Activated CD8-positive, alpha-beta T cell treated with anti-CD3 and anti-CD28 coated beads for 36 hours (primary cell): Measurements from ENCODE around the gene IL31RA. TPM values are rescaled to one million over a fixed set of nuclear protein-coding genes. Genes with fewer than 3 reads are reported as not detected.

Experiments used
- ATAC-seq: fragments of 200-7000 bp; cut with Tn5 transposase; one replicate; pipeline ENCODE4 v1.10.0; 2021; ENCODE audit warnings: mild to moderate bottlenecking, moderate library complexity
- CTCF ChIA-PET: fragments of 350-600 bp; sonication (Branson Sonifier 250); formaldehyde crosslinking; loops from one replicate; lab custom pipeline; 2021; ENCODE audit warnings: antibody characterized with exemption; lab: Charles Lee
- POLR2A ChIA-PET: fragments of 350-600 bp; sonication (Branson Sonifier 250); formaldehyde crosslinking; loops from one replicate; lab custom pipeline; 2021; ENCODE audit warnings: antibody characterized with exemption; lab: Charles Lee
- DNase-seq: peaks from one replicate; pipeline ENCODE4 v3.0.0-alpha.2; 2020
- H3K27ac Mint-ChIP-seq: one replicate; pipeline ENCODE4 v1.8.0; 2021; ENCODE audit warnings: mild to moderate bottlenecking, mixed read lengths
- H3K27me3 Mint-ChIP-seq: one replicate; pipeline ENCODE4 v1.8.0; 2021; ENCODE audit warnings: mixed read lengths
- H3K36me3 Mint-ChIP-seq: one replicate; pipeline ENCODE4 v1.8.0; 2021; ENCODE audit warnings: low read depth, mixed read lengths
- H3K4me1 Mint-ChIP-seq: one replicate; pipeline ENCODE4 v1.8.0; 2021; ENCODE audit warnings: low read depth, mixed read lengths
- H3K4me3 Mint-ChIP-seq: one replicate; pipeline ENCODE4 v1.8.0; 2021; ENCODE audit warnings: mild to moderate bottlenecking, moderate library complexity, mixed read lengths
- H3K9me3 Mint-ChIP-seq: one replicate; pipeline ENCODE4 v1.8.0; 2021; ENCODE audit warnings: mixed read lengths
- intact Hi-C: fragments of 100-400 bp; cut with micrococcal nuclease; formaldehyde crosslinking; loops from one replicate; pipeline ENCODE4 v1.10.0; 2022
- total RNA-seq, 2 experiments: library from RNA; stranded (reverse); gene quantifications; one replicate each; pipeline ENCODE4 v1.2.3, GENCODE V29; 2021
- TF ChIP-seq, protein P1 (sequence below): fragments of 200-600 bp; IDR thresholded peaks from one replicate; pipeline ENCODE4 v1.8.0; 2022; ENCODE audit warnings: antibody characterized with exemption, mild to moderate bottlenecking

Gene IL31RA
- total RNA-seq, 2 experiments from 2014 or later, result not detected

DNA sequence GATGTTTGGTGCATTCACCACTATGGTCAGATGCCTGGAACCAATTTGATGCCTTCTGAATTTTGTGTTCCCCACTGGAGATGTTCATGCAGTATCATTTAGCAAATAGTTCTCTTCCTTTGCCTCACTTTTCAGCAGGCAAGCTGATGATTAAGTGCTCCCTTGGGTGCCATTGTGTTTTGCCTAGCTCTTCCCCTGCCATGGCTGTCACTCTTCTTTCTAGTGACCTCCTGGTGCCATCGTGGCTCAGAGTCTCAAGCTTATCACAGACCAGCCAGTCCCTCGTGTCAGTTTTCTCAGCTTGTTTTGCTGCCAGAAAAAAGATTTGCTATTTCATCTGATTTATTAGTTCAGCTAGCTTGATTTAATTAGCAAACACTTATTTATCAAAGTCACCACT lies 41.3 kb downstream of the IL31RA start:
- POLR2A ChIA-PET, result no interaction called here
- Mint-ChIP-seq H3K9me3 (peaks cover 2% of the 10 kb centered on the region), H3K27ac (no peak overlapping the region), H3K4me1 (peaks cover 9% of the 10 kb centered on the region), H3K36me3 (no peaks in the 10 kb centered on the region), H3K27me3 (peaks cover 2% of the 10 kb centered on the region), H3K4me3 (no peak overlapping the region)
- TF ChIP-seq, protein P1, sequence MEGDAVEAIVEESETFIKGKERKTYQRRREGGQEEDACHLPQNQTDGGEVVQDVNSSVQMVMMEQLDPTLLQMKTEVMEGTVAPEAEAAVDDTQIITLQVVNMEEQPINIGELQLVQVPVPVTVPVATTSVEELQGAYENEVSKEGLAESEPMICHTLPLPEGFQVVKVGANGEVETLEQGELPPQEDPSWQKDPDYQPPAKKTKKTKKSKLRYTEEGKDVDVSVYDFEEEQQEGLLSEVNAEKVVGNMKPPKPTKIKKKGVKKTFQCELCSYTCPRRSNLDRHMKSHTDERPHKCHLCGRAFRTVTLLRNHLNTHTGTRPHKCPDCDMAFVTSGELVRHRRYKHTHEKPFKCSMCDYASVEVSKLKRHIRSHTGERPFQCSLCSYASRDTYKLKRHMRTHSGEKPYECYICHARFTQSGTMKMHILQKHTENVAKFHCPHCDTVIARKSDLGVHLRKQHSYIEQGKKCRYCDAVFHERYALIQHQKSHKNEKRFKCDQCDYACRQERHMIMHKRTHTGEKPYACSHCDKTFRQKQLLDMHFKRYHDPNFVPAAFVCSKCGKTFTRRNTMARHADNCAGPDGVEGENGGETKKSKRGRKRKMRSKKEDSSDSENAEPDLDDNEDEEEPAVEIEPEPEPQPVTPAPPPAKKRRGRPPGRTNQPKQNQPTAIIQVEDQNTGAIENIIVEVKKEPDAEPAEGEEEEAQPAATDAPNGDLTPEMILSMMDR, result no peak
- CTCF ChIA-PET, result interaction anchor here (0.8 kb wide), 1 partner anchor 14 kb away, joined by 5 read pairs; no protein-coding TSS in a partner anchor
- DNase-seq (no peak), ATAC-seq (no peak)
- intact Hi-C loops, result no loop called here

DNA sequence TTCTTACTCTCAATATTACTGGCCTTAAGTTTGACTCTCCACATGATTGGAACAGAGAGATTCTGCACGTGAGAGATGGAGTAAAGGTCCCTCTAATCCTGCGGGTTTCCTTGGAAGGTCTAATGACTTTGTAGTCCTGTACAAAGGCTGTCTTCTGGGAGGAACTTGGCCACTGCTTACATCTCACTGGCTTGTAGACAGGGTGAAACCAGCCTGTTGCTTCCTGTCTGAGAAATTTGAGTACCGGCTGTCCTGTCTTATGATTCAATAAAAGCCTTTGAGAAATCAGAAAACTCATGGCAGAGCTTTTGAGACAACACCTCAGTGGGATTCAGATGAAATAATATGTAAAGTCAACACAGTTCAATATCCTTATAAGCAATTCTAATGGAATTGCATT lies 43.0 kb downstream of the IL31RA start:
- TF ChIP-seq, protein P1, result no peak
- ATAC-seq (no peak), DNase-seq (no peak)
- CTCF ChIA-PET, result no interaction called here
- no peak overlapping the region for H3K27ac Mint-ChIP-seq
- peaks cover 2% of the 10 kb centered on the region for H3K9me3 Mint-ChIP-seq
- intact Hi-C loops, result no loop called here
- peaks cover 4% of the 10 kb centered on the region for H3K27me3 Mint-ChIP-seq
- no peak overlapping the region for H3K4me3 Mint-ChIP-seq
- no peaks in the 10 kb centered on the region for H3K36me3 Mint-ChIP-seq
- POLR2A ChIA-PET, result no interaction called here
- H3K4me1 Mint-ChIP-seq, result peaks cover 11% of the 10 kb centered on the region

DNA sequence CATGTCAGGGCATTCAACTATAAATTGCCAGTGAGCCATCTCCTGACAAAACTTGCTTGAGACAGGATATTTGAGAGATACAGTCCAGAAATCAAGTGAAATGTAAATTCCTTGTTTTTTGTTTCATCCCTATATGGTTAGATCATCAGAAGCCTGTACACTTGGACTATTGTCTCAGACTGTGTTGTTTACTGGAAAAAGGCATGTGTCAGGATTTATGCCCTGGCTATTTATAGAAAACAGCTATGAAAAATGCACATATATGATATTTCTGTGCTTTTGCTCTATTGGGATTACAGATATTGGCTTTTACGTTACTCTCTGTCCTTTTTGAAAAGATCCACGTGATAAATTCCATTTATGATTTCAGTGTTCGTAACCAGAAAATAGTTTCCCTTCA lies 44.2 kb downstream of the IL31RA start:
- Mint-ChIP-seq H3K4me1 (peaks cover 17% of the 10 kb centered on the region), H3K36me3 (no peaks in the 10 kb centered on the region), H3K4me3 (no peak overlapping the region), H3K27ac (no peak overlapping the region), H3K27me3 (peaks cover 4% of the 10 kb centered on the region), H3K9me3 (peaks cover 2% of the 10 kb centered on the region)
- CTCF ChIA-PET, result no interaction called here
- DNase-seq, result no peak
- intact Hi-C loops, result no loop called here
- POLR2A ChIA-PET, result no interaction called here
- TF ChIP-seq, protein P1, result no peak
- ATAC-seq, result no peak

DNA sequence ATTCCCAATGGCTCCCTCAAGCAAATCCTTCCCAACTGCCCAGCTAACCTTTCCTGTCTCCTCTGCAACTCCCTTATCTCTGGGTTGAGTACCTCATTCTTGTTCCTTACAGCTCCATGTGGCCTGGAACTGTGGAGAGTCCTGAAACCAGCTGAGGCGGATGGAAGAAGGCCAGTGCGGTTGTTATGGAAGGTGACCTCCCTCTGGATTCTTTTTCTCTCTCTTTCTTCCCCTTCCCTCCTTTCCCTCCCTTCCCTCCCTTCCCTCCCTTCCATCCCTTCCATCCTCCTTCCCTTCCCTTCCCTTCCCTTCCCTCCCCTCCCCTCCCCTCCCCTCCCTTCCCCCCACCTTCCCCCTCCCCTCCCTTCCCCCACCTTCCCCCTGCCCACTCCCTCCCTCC lies 45.1 kb downstream of the IL31RA start:
- ChIA-PET CTCF (no interaction called here), POLR2A (no interaction called here)
- peaks cover 19% of the 10 kb centered on the region for H3K4me1 Mint-ChIP-seq
- no peaks in the 10 kb centered on the region for H3K36me3 Mint-ChIP-seq
- peaks cover 2% of the 10 kb centered on the region for H3K9me3 Mint-ChIP-seq
- intact Hi-C loops, result no loop called here
- no peak for DNase-seq
- TF ChIP-seq, protein P1, result no peak
- no peak overlapping the region for H3K27ac Mint-ChIP-seq
- no peak overlapping the region for H3K4me3 Mint-ChIP-seq
- H3K27me3 Mint-ChIP-seq, result peaks cover 7% of the 10 kb centered on the region
- no peak for ATAC-seq

DNA sequence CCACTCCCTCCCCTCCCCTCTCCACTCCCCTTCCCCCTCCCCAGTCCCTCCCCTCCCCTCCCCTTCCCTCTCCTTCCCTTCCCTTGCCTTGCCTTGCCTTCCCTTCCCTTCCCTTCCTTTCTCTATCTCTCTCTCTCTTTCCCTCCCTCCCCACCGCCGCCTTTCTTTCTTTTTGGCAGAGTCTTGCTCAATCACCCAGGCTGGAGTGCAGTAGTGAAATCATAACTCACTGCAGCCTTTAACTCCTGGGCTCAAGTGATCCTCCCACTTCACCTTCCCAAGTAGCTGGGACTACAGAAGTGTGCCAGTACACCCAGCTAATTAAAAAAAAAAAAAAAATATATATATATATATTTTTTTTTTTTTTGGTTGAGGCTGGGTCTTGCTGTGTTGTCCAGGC lies 45.5 kb downstream of the IL31RA start:
- TF ChIP-seq, protein P1, result no peak
- Mint-ChIP-seq H3K4me3 (no peak overlapping the region), H3K27me3 (peaks cover 7% of the 10 kb centered on the region), H3K36me3 (no peaks in the 10 kb centered on the region), H3K27ac (no peak overlapping the region), H3K9me3 (no peaks in the 10 kb centered on the region), H3K4me1 (peaks cover 19% of the 10 kb centered on the region)
- ChIA-PET CTCF (interaction anchor here (0.7 kb wide), 1 partner anchor 350 kb away, joined by 3 read pairs; no protein-coding TSS in a partner anchor), POLR2A (no interaction called here)
- intact Hi-C loops, result no loop called here
- DNase-seq, result no peak
- no peak for ATAC-seq
